ENCODE measurements around the gene POLR1G.
A peak's percentile ranks its signal among the peaks of the same experiment; 100 is the strongest.

The POLR1G gene

GRCh38 chr19:45406226-45407090, at the start of gene POLR1G:
Gene POLR1G, plus strand, starts transcription at chr19:45406644. Its CDS starts 53 bp downstream, at chr19:45406697.
- DNase-seq, result peak; percentile 71

GRCh38 chr19:45356760-45357444, 49.5 kb upstream of the POLR1G start:
- DNase-seq, result no peak

GRCh38 chr19:45357445-45357783, 49.0 kb upstream of the POLR1G start:
- DNase-seq, result no peak

GRCh38 chr19:45358213-45358792, 48.1 kb upstream of the POLR1G start:
- DNase-seq, result no peak

- no peak for DNase-seq
These were observed 44.8 kb upstream of the POLR1G start for GRCh38 chr19:45361608-45362007.

- DNase-seq, result no peak
These were observed 44.2 kb upstream of the POLR1G start for GRCh38 chr19:45362291-45362690.

- DNase-seq, result no peak
These were observed 42.5 kb upstream of the POLR1G start for GRCh38 chr19:45363861-45364459.

GRCh38 chr19:45364696-45365095, 41.7 kb upstream of the POLR1G start:
- DNase-seq, result no peak

- DNase-seq, result no peak
These were observed 38.3 kb upstream of the POLR1G start for GRCh38 chr19:45368127-45368526.

- DNase-seq, result no peak
These were observed 37.6 kb upstream of the POLR1G start for GRCh38 chr19:45368737-45369340.

GRCh38 chr19:45370410-45371204, 35.8 kb upstream of the POLR1G start, which contains the start of gene ERCC2:
Gene ERCC2, minus strand, starts transcription at chr19:45370573. Its CDS starts 33 bp downstream, at chr19:45370540.
- peak; percentile 96 for DNase-seq

- DNase-seq, result no peak
These were observed 30.3 kb upstream of the POLR1G start for GRCh38 chr19:45376045-45376724.

- DNase-seq, result no peak
These were observed 26.3 kb upstream of the POLR1G start for GRCh38 chr19:45380107-45380506.

- no peak for DNase-seq
These were observed 24.0 kb upstream of the POLR1G start for GRCh38 chr19:45382426-45382825.

- no peak for DNase-seq
These were observed 20.8 kb upstream of the POLR1G start for GRCh38 chr19:45385392-45386221.

GRCh38 chr19:45391346-45391745, 15.1 kb upstream of the POLR1G start:
- DNase-seq, result no peak

- no peak for DNase-seq
These were observed 14.4 kb upstream of the POLR1G start for GRCh38 chr19:45391871-45392665.

- DNase-seq, result no peak
These were observed 10.4 kb upstream of the POLR1G start for GRCh38 chr19:45395821-45396617.

- no peak for DNase-seq
These were observed 6.3 kb upstream of the POLR1G start for GRCh38 chr19:45400192-45400591.
